Activated CD8-positive, alpha-beta memory T cell treated with anti-CD3 and anti-CD28 coated beads, Interleukin-2, amount 10 ng/mL, durations not matched to agents 7 days and 5 days (primary cell): Measurements from ENCODE around the gene TRIM42. TPM values are rescaled to one million over a fixed set of nuclear protein-coding genes. Genes with fewer than 3 reads are reported as not detected.

ENCODE experiments used
- ATAC-seq: fragments of 150-1000 bp; cut with Tn5 transposase; one replicate; pipeline ENCODE4 v1.10.0; 2021; ENCODE audit warnings: moderate library complexity
- CTCF ChIA-PET: fragments of 350-600 bp; sonication (Branson Sonifier 250); formaldehyde crosslinking; loops from one replicate; lab custom pipeline; 2021; ENCODE audit warnings: antibody characterized with exemption; lab: Charles Lee
- DNase-seq: peaks from one replicate; pipeline ENCODE4 v3.0.0-alpha.2; 2020
- H3K27ac Mint-ChIP-seq: one replicate; pipeline ENCODE4 v1.8.0; 2021; ENCODE audit warnings: mild to moderate bottlenecking, mixed read lengths
- H3K27me3 Mint-ChIP-seq: one replicate; pipeline ENCODE4 v1.8.0; 2021; ENCODE audit warnings: mixed read lengths
- H3K36me3 Mint-ChIP-seq: one replicate; pipeline ENCODE4 v1.8.0; 2021; ENCODE audit warnings: mild to moderate bottlenecking, mixed read lengths
- H3K4me1 Mint-ChIP-seq: one replicate; pipeline ENCODE4 v1.8.0; 2021; ENCODE audit warnings: mixed read lengths
- H3K4me3 Mint-ChIP-seq: one replicate; pipeline ENCODE4 v1.8.0; 2021; ENCODE audit warnings: mild to moderate bottlenecking, moderate library complexity, mixed read lengths
- H3K9me3 Mint-ChIP-seq: one replicate; pipeline ENCODE4 v1.8.0; 2022; ENCODE audit warnings: low read depth, mixed read lengths
- total RNA-seq, 2 experiments: library from RNA; stranded (reverse); gene quantifications; one replicate each; pipeline ENCODE4 v1.2.3, GENCODE V29; 2021

Gene TRIM42
- total RNA-seq, 2 experiments from 2014 or later: not detected

- Mint-ChIP-seq H3K27me3 (peaks cover 3% of the 10 kb centered on the region), H3K27ac (no peak overlapping the region), H3K4me3 (no peak overlapping the region), H3K4me1 (no peaks in the 10 kb centered on the region), H3K36me3 (no peaks in the 10 kb centered on the region), H3K9me3 (no peaks in the 10 kb centered on the region)
- no peak for ATAC-seq
- no peak for DNase-seq
- CTCF ChIA-PET: no interaction called here
Observed at GRCh38 chr3:140699516-140700231, 21.8 kb downstream of the TRIM42 start.

GRCh38 chr3:140702281-140702680 is 24.4 kb downstream of the TRIM42 start:
- no peak overlapping the region for H3K27ac Mint-ChIP-seq
- DNase-seq (no peak), ATAC-seq (no peak)
- no peaks in the 10 kb centered on the region for H3K36me3 Mint-ChIP-seq
- H3K27me3 Mint-ChIP-seq: peaks cover 3% of the 10 kb centered on the region
- no peak overlapping the region for H3K4me3 Mint-ChIP-seq
- H3K9me3 Mint-ChIP-seq: no peaks in the 10 kb centered on the region
- H3K4me1 Mint-ChIP-seq: no peaks in the 10 kb centered on the region
- CTCF ChIA-PET: no interaction called here

GRCh38 chr3:140703496-140703895 is 25.6 kb downstream of the TRIM42 start:
- H3K27me3 Mint-ChIP-seq: peaks cover 5% of the 10 kb centered on the region
- DNase-seq: no peak
- H3K27ac Mint-ChIP-seq: no peak overlapping the region
- H3K9me3 Mint-ChIP-seq: no peaks in the 10 kb centered on the region
- CTCF ChIA-PET: no interaction called here
- no peaks in the 10 kb centered on the region for H3K4me1 Mint-ChIP-seq
- no peak overlapping the region for H3K4me3 Mint-ChIP-seq
- ATAC-seq: no peak
- H3K36me3 Mint-ChIP-seq: no peaks in the 10 kb centered on the region

- Mint-ChIP-seq H3K4me3 (no peak overlapping the region), H3K36me3 (no peaks in the 10 kb centered on the region), H3K4me1 (no peaks in the 10 kb centered on the region), H3K9me3 (no peaks in the 10 kb centered on the region), H3K27me3 (peaks cover 6% of the 10 kb centered on the region), H3K27ac (no peak overlapping the region)
- CTCF ChIA-PET: no interaction called here
- no peak for DNase-seq
- no peak for ATAC-seq
Observed at GRCh38 chr3:140704733-140705132, 26.9 kb downstream of the TRIM42 start.

- CTCF ChIA-PET: no interaction called here
- H3K27ac Mint-ChIP-seq: no peak overlapping the region
- peaks cover 6% of the 10 kb centered on the region for H3K27me3 Mint-ChIP-seq
- no peaks in the 10 kb centered on the region for H3K36me3 Mint-ChIP-seq
- H3K4me3 Mint-ChIP-seq: no peak overlapping the region
- no peak for ATAC-seq
- H3K4me1 Mint-ChIP-seq: no peaks in the 10 kb centered on the region
- DNase-seq: no peak
- H3K9me3 Mint-ChIP-seq: no peaks in the 10 kb centered on the region
Observed at GRCh38 chr3:140705954-140706353, 28.1 kb downstream of the TRIM42 start.

GRCh38 chr3:140706360-140706759 is 28.5 kb downstream of the TRIM42 start:
- no peak overlapping the region for H3K27ac Mint-ChIP-seq
- DNase-seq: no peak
- no peaks in the 10 kb centered on the region for H3K36me3 Mint-ChIP-seq
- no peaks in the 10 kb centered on the region for H3K9me3 Mint-ChIP-seq
- peaks cover 6% of the 10 kb centered on the region for H3K27me3 Mint-ChIP-seq
- ATAC-seq: no peak
- CTCF ChIA-PET: no interaction called here
- no peaks in the 10 kb centered on the region for H3K4me1 Mint-ChIP-seq
- no peak overlapping the region for H3K4me3 Mint-ChIP-seq

GRCh38 chr3:140708815-140709214 is 31.0 kb downstream of the TRIM42 start:
- Mint-ChIP-seq H3K27me3 (peaks cover 6% of the 10 kb centered on the region), H3K27ac (no peak overlapping the region), H3K4me1 (peaks cover 7% of the 10 kb centered on the region), H3K9me3 (no peaks in the 10 kb centered on the region), H3K36me3 (no peaks in the 10 kb centered on the region), H3K4me3 (no peak overlapping the region)
- no peak for DNase-seq
- CTCF ChIA-PET: no interaction called here
- no peak for ATAC-seq

- CTCF ChIA-PET: no interaction called here
- Mint-ChIP-seq H3K9me3 (no peaks in the 10 kb centered on the region), H3K4me1 (peaks cover 9% of the 10 kb centered on the region), H3K36me3 (no peaks in the 10 kb centered on the region), H3K4me3 (no peak overlapping the region), H3K27ac (no peak overlapping the region), H3K27me3 (peaks cover 6% of the 10 kb centered on the region)
- no peak for ATAC-seq
- no peak for DNase-seq
Observed at GRCh38 chr3:140709751-140710150, 31.9 kb downstream of the TRIM42 start.

GRCh38 chr3:140710711-140711389 is 33.0 kb downstream of the TRIM42 start:
- CTCF ChIA-PET: no interaction called here
- Mint-ChIP-seq H3K4me3 (no peak overlapping the region), H3K27me3 (peaks cover 6% of the 10 kb centered on the region), H3K27ac (no peak overlapping the region), H3K9me3 (no peaks in the 10 kb centered on the region), H3K36me3 (no peaks in the 10 kb centered on the region), H3K4me1 (peaks cover 9% of the 10 kb centered on the region)
- ATAC-seq (no peak), DNase-seq (no peak)

GRCh38 chr3:140711390-140712035 is 33.6 kb downstream of the TRIM42 start:
- Mint-ChIP-seq H3K9me3 (no peaks in the 10 kb centered on the region), H3K36me3 (no peaks in the 10 kb centered on the region), H3K4me1 (peaks cover 13% of the 10 kb centered on the region), H3K4me3 (no peak overlapping the region), H3K27me3 (peaks cover 6% of the 10 kb centered on the region), H3K27ac (no peak overlapping the region)
- DNase-seq (no peak), ATAC-seq (no peak)
- CTCF ChIA-PET: no interaction called here

GRCh38 chr3:140712301-140712700 is 34.4 kb downstream of the TRIM42 start:
- H3K27ac Mint-ChIP-seq: no peak overlapping the region
- ATAC-seq: no peak

GRCh38 chr3:140715035-140715434 is 37.2 kb downstream of the TRIM42 start:
- H3K36me3 Mint-ChIP-seq: no peaks in the 10 kb centered on the region
- H3K4me3 Mint-ChIP-seq: no peak overlapping the region
- CTCF ChIA-PET: no interaction called here
- no peak overlapping the region for H3K27ac Mint-ChIP-seq
- no peaks in the 10 kb centered on the region for H3K9me3 Mint-ChIP-seq
- peaks cover 3% of the 10 kb centered on the region for H3K27me3 Mint-ChIP-seq
- no peak for ATAC-seq
- peaks cover 14% of the 10 kb centered on the region for H3K4me1 Mint-ChIP-seq
- DNase-seq: no peak

More at GRCh38 chr3:140712301-140712700, 34.4 kb downstream of the TRIM42 start:
- CTCF ChIA-PET: no interaction called here
- Mint-ChIP-seq H3K27me3 (peaks cover 6% of the 10 kb centered on the region), H3K9me3 (no peaks in the 10 kb centered on the region), H3K36me3 (no peaks in the 10 kb centered on the region), H3K4me3 (no peak overlapping the region), H3K4me1 (peaks cover 14% of the 10 kb centered on the region)
- DNase-seq: no peak

GRCh38 chr3:140717921-140718320 is 40.1 kb downstream of the TRIM42 start:
- no peak overlapping the region for H3K4me3 Mint-ChIP-seq
- H3K9me3 Mint-ChIP-seq: no peaks in the 10 kb centered on the region
- no peaks in the 10 kb centered on the region for H3K36me3 Mint-ChIP-seq
- CTCF ChIA-PET: no interaction called here
- DNase-seq (no peak), ATAC-seq (no peak)
- peaks cover 11% of the 10 kb centered on the region for H3K4me1 Mint-ChIP-seq
- peaks cover under 1% of the 10 kb centered on the region for H3K27me3 Mint-ChIP-seq
- no peak overlapping the region for H3K27ac Mint-ChIP-seq
